Measurements from ENCODE around the gene PIGBOS1. TPM values are rescaled to one million over a fixed set of nuclear protein-coding genes. Genes with fewer than 3 reads are reported as not detected.

Gene PIGBOS1
- total RNA-seq, 1 experiment from 2014 or later: 13.0 TPM

DNA sequence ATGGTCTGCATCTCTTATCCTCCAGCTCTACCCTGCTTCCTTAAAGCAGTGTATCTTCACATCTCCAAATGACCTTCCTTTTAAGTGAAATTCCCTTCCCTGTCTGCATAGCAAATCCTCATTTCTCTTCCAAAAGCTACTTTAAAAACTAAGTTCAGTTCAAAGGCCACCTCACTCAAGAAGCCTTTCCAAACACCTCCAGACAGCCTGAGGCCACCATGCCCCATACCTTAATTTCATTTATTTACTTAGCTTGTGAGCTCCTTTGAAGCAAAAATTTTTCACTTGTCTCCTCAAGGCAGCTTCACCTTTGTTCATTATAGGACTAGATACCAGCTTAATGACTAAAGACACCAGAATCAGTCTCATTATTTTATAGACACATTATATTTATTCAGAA lies 39.5 kb upstream of the PIGBOS1 start (continued):
- TF ChIP-seq ZNF671 (CRISPR knock-in tag; IDR thresholded peaks at IDR 0.05): no peak
- TF ChIP-seq JAZF1 (CRISPR knock-in tag; IDR thresholded peaks at IDR 0.05): no peak
- TF ChIP-seq CBFB (CRISPR knock-in tag; IDR thresholded peaks at IDR 0.05; ENCODE audit: low read depth): no peak
- no peak for TF ChIP-seq PRRX2 (CRISPR knock-in tag; IDR thresholded peaks at IDR 0.05)

DNA sequence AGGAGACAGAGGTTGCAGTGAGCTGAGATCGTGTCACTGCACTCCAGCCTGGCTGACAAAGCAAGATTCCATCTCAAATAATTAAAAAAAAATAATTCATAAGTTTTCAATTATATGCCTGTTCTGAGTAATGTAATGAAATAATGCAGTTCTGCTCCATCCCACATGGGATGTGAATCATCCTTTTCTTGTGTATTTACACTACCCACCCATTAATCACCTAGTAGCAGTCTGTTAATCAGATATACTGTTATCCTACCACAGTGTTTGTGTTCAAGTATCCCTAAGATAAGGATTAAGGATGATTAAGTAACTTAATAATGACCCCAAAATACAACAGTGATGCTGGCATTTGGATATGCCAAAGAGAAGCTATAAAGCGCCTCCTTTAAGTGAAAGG lies 38.9 kb upstream of the PIGBOS1 start:
- POLR2A ChIA-PET: interaction anchor here (0.6 kb wide), 1 partner anchor 44 kb away, joined by 6 read pairs; no protein-coding TSS in a partner anchor
- CTCF ChIA-PET: interaction anchor here (1.2 kb wide), 1 partner anchor 78 kb away, joined by 4 read pairs; no protein-coding TSS in a partner anchor
- no peaks in the 10 kb centered on the region for H3K27me3 Mint-ChIP-seq (ENCODE audit: low read depth)
- no peaks in the 10 kb centered on the region for H3K36me3 Mint-ChIP-seq
- ATAC-seq (no peak), DNase-seq (ENCODE audit: low spot score) (no peak)
- no peak overlapping the region for H3K4me3 Mint-ChIP-seq
- no peaks in the 10 kb centered on the region for H3K9me3 Mint-ChIP-seq
- no peak overlapping the region for H3K27ac Mint-ChIP-seq
- TF ChIP-seq ATF1 (CRISPR knock-in tag; IDR thresholded peaks at IDR 0.05) (no peak), RELA (CRISPR knock-in tag; IDR thresholded peaks at IDR 0.05; ENCODE audit: borderline replicate concordance) (no peak), NFE2L1 (CRISPR knock-in tag; IDR thresholded peaks at IDR 0.05) (no peak), NR1H2 (CRISPR knock-in tag; IDR thresholded peaks at IDR 0.05) (no peak), MXD4 (CRISPR knock-in tag; IDR thresholded peaks at IDR 0.05; ENCODE audit: borderline replicate concordance) (no peak), ZNF396 (CRISPR knock-in tag; IDR thresholded peaks at IDR 0.05; ENCODE audit: borderline replicate concordance) (no peak), RORB (CRISPR knock-in tag; IDR thresholded peaks at IDR 0.05) (no peak), IRF2 (CRISPR knock-in tag; IDR thresholded peaks at IDR 0.05; ENCODE audit: borderline replicate concordance, low read depth) (no peak), ESRRA (CRISPR knock-in tag; IDR thresholded peaks at IDR 0.05; ENCODE audit: borderline replicate concordance) (no peak)
- TF ChIP-seq, protein P1, sequence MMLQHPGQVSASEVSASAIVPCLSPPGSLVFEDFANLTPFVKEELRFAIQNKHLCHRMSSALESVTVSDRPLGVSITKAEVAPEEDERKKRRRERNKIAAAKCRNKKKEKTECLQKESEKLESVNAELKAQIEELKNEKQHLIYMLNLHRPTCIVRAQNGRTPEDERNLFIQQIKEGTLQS (CRISPR knock-in tag; conservative IDR thresholded peaks at IDR 0.05): no peak
- TF ChIP-seq, protein P2, sequence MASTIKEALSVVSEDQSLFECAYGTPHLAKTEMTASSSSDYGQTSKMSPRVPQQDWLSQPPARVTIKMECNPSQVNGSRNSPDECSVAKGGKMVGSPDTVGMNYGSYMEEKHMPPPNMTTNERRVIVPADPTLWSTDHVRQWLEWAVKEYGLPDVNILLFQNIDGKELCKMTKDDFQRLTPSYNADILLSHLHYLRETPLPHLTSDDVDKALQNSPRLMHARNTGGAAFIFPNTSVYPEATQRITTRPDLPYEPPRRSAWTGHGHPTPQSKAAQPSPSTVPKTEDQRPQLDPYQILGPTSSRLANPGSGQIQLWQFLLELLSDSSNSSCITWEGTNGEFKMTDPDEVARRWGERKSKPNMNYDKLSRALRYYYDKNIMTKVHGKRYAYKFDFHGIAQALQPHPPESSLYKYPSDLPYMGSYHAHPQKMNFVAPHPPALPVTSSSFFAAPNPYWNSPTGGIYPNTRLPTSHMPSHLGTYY (CRISPR knock-in tag; IDR thresholded peaks at IDR 0.05): no peak
- TF ChIP-seq, protein P3, sequence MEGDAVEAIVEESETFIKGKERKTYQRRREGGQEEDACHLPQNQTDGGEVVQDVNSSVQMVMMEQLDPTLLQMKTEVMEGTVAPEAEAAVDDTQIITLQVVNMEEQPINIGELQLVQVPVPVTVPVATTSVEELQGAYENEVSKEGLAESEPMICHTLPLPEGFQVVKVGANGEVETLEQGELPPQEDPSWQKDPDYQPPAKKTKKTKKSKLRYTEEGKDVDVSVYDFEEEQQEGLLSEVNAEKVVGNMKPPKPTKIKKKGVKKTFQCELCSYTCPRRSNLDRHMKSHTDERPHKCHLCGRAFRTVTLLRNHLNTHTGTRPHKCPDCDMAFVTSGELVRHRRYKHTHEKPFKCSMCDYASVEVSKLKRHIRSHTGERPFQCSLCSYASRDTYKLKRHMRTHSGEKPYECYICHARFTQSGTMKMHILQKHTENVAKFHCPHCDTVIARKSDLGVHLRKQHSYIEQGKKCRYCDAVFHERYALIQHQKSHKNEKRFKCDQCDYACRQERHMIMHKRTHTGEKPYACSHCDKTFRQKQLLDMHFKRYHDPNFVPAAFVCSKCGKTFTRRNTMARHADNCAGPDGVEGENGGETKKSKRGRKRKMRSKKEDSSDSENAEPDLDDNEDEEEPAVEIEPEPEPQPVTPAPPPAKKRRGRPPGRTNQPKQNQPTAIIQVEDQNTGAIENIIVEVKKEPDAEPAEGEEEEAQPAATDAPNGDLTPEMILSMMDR (IDR thresholded peaks at IDR 0.05): no peak
- TF ChIP-seq, protein P4, sequence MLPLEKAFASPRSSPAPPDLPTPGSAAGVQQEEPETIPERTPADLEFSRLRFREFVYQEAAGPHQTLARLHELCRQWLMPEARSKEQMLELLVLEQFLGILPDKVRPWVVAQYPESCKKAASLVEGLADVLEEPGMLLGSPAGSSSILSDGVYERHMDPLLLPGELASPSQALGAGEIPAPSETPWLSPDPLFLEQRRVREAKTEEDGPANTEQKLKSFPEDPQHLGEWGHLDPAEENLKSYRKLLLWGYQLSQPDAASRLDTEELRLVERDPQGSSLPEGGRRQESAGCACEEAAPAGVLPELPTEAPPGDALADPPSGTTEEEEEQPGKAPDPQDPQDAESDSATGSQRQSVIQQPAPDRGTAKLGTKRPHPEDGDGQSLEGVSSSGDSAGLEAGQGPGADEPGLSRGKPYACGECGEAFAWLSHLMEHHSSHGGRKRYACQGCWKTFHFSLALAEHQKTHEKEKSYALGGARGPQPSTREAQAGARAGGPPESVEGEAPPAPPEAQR (CRISPR knock-in tag; IDR thresholded peaks at IDR 0.05): no peak
- TF ChIP-seq, protein P5, sequence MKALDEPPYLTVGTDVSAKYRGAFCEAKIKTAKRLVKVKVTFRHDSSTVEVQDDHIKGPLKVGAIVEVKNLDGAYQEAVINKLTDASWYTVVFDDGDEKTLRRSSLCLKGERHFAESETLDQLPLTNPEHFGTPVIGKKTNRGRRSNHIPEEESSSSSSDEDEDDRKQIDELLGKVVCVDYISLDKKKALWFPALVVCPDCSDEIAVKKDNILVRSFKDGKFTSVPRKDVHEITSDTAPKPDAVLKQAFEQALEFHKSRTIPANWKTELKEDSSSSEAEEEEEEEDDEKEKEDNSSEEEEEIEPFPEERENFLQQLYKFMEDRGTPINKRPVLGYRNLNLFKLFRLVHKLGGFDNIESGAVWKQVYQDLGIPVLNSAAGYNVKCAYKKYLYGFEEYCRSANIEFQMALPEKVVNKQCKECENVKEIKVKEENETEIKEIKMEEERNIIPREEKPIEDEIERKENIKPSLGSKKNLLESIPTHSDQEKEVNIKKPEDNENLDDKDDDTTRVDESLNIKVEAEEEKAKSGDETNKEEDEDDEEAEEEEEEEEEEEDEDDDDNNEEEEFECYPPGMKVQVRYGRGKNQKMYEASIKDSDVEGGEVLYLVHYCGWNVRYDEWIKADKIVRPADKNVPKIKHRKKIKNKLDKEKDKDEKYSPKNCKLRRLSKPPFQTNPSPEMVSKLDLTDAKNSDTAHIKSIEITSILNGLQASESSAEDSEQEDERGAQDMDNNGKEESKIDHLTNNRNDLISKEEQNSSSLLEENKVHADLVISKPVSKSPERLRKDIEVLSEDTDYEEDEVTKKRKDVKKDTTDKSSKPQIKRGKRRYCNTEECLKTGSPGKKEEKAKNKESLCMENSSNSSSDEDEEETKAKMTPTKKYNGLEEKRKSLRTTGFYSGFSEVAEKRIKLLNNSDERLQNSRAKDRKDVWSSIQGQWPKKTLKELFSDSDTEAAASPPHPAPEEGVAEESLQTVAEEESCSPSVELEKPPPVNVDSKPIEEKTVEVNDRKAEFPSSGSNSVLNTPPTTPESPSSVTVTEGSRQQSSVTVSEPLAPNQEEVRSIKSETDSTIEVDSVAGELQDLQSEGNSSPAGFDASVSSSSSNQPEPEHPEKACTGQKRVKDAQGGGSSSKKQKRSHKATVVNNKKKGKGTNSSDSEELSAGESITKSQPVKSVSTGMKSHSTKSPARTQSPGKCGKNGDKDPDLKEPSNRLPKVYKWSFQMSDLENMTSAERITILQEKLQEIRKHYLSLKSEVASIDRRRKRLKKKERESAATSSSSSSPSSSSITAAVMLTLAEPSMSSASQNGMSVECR (CRISPR knock-in tag; IDR thresholded peaks at IDR 0.05; ENCODE audit: borderline replicate concordance): no peak
- TF ChIP-seq, protein P6, sequence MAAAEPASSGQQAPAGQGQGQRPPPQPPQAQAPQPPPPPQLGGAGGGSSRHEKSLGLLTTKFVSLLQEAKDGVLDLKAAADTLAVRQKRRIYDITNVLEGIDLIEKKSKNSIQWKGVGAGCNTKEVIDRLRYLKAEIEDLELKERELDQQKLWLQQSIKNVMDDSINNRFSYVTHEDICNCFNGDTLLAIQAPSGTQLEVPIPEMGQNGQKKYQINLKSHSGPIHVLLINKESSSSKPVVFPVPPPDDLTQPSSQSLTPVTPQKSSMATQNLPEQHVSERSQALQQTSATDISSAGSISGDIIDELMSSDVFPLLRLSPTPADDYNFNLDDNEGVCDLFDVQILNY (CRISPR knock-in tag; IDR thresholded peaks at IDR 0.05): no peak
- TF ChIP-seq, protein P7, sequence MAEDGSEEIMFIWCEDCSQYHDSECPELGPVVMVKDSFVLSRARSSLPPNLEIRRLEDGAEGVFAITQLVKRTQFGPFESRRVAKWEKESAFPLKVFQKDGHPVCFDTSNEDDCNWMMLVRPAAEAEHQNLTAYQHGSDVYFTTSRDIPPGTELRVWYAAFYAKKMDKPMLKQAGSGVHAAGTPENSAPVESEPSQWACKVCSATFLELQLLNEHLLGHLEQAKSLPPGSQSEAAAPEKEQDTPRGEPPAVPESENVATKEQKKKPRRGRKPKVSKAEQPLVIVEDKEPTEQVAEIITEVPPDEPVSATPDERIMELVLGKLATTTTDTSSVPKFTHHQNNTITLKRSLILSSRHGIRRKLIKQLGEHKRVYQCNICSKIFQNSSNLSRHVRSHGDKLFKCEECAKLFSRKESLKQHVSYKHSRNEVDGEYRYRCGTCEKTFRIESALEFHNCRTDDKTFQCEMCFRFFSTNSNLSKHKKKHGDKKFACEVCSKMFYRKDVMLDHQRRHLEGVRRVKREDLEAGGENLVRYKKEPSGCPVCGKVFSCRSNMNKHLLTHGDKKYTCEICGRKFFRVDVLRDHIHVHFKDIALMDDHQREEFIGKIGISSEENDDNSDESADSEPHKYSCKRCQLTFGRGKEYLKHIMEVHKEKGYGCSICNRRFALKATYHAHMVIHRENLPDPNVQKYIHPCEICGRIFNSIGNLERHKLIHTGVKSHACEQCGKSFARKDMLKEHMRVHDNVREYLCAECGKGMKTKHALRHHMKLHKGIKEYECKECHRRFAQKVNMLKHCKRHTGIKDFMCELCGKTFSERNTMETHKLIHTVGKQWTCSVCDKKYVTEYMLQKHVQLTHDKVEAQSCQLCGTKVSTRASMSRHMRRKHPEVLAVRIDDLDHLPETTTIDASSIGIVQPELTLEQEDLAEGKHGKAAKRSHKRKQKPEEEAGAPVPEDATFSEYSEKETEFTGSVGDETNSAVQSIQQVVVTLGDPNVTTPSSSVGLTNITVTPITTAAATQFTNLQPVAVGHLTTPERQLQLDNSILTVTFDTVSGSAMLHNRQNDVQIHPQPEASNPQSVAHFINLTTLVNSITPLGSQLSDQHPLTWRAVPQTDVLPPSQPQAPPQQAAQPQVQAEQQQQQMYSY (CRISPR knock-in tag; IDR thresholded peaks at IDR 0.05): no peak
- TF ChIP-seq, protein P8, sequence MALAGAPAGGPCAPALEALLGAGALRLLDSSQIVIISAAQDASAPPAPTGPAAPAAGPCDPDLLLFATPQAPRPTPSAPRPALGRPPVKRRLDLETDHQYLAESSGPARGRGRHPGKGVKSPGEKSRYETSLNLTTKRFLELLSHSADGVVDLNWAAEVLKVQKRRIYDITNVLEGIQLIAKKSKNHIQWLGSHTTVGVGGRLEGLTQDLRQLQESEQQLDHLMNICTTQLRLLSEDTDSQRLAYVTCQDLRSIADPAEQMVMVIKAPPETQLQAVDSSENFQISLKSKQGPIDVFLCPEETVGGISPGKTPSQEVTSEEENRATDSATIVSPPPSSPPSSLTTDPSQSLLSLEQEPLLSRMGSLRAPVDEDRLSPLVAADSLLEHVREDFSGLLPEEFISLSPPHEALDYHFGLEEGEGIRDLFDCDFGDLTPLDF (CRISPR knock-in tag; IDR thresholded peaks at IDR 0.05): no peak
- peaks cover 35% of the 10 kb centered on the region for H3K4me1 Mint-ChIP-seq
